Endothelial cell of umbilical vein (primary cell): Measurements from ENCODE around the gene NRBP1. TPM values are rescaled to one million over a fixed set of nuclear protein-coding genes. Genes with fewer than 3 reads are reported as not detected.
A peak's percentile ranks its signal among the peaks of the same experiment; 100 is the strongest.

ENCODE experiments used
- BruUV-seq: library from RNA; stranded (reverse); fragments of 400-500 nt; replicated peaks from 2 replicates; lab custom pipeline; 2021; lab: Mats Ljungman, UMichigan
- CTCF ChIA-PET: fragments of 300-600, 350-600 bp; sonication (Branson Sonifier 250); formaldehyde crosslinking; loops from one replicate; lab custom pipeline; 2021; ENCODE audit warnings: antibody characterized with exemption, inconsistent platforms; lab: Charles Lee
- POLR2A ChIA-PET: fragments of 300-600, 350-600 bp; sonication (Branson Sonifier 250); formaldehyde crosslinking; loops from one replicate; lab custom pipeline; 2021; ENCODE audit warnings: antibody characterized with exemption, inconsistent platforms; lab: Charles Lee
- DNase-seq: peaks from one replicate; pipeline ENCODE4 v3.0.0-alpha.2; 2011; ENCODE audit warnings: low read depth, low spot score
- FAIRE-seq: peaks from 2 replicates; lab custom pipeline; 2011; peaks lifted over from hg19 to GRCh38; lab: Jason Lieb, UNC
- H2AFZ ChIP-seq: 2 replicates; pipeline ENCODE4 v1.6.0; 2012; ENCODE audit warnings: low read depth, low read length, control low read depth, inconsistent platforms
- H3K27ac ChIP-seq: 2 replicates; pipeline ENCODE4 v1.5.1; 2011; ENCODE audit warnings: low read depth, mild to moderate bottlenecking, control low read depth, low read length, moderate library complexity; ENCODE audit not compliant: insufficient read depth
- H3K27me3 ChIP-seq, 2 experiments: 2 replicates each; pipeline versions ENCODE4 v1.6.0 to v1.6.1; 2011; ENCODE audit warnings: low read length in 2 of 2, mixed read lengths in 1 of 2; ENCODE audit not compliant: control insufficient read depth in 2 of 2, insufficient read depth in 2 of 2
- H3K36me3 ChIP-seq, 2 experiments: 2 replicates in 1 of 2; 3 replicates in 1 of 2; pipeline ENCODE4 v1.5.1; 2011; ENCODE audit warnings: low read length in 2 of 2, mild to moderate bottlenecking in 1 of 2, moderate library complexity in 1 of 2; ENCODE audit not compliant: control insufficient read depth in 2 of 2, insufficient read depth in 2 of 2; ENCODE audit errors: extremely low read depth in 1 of 2
- H3K4me1 ChIP-seq: 3 replicates; pipeline ENCODE4 v1.5.1; 2011; ENCODE audit warnings: mild to moderate bottlenecking, low read length; ENCODE audit not compliant: control insufficient read depth, insufficient read depth; ENCODE audit errors: extremely low read depth
- H3K4me2 ChIP-seq: 2 replicates; pipeline ENCODE4 v1.6.1; 2011; ENCODE audit warnings: low read length, control low read depth, mixed read lengths; ENCODE audit not compliant: insufficient read depth
- H3K4me3 ChIP-seq, 3 experiments: fragments of 200-600 bp in 1 of 3; sonication (generic), shearing (Covaris generic) in 1 of 3; replicated peaks in 1 of 3; 2 replicates each; pipeline ENCODE4 v1.5.1; 2011 to 2016; ENCODE audit warnings: control low read depth in 3 of 3, low read length in 3 of 3, mild to moderate bottlenecking in 2 of 3, inconsistent platforms in 1 of 3, low read depth in 1 of 3, moderate library complexity in 1 of 3; ENCODE audit not compliant: insufficient read depth in 1 of 3
- H3K79me2 ChIP-seq: 2 replicates; pipeline ENCODE4 v1.6.0; 2012; ENCODE audit warnings: low read length, inconsistent platforms; ENCODE audit not compliant: control insufficient read depth, insufficient read depth
- H3K9ac ChIP-seq: replicated peaks from 2 replicates; pipeline ENCODE3; 2011; ENCODE audit warnings: low read length, control low read depth; ENCODE audit not compliant: insufficient read depth; ENCODE audit errors: extremely low read depth
- H3K9me1 ChIP-seq: replicated peaks from 3 replicates; pipeline ENCODE4 v1.6.0; 2011; ENCODE audit warnings: mild to moderate bottlenecking, low read length; ENCODE audit not compliant: control insufficient read depth, insufficient read depth; ENCODE audit errors: extremely low read depth
- H3K9me3 ChIP-seq: replicated peaks from 2 replicates; pipeline ENCODE4 v1.5.1; 2012; ENCODE audit warnings: low read length, inconsistent platforms; ENCODE audit not compliant: control insufficient read depth, insufficient read depth
- H4K20me1 ChIP-seq: replicated peaks from 2 replicates; pipeline ENCODE3; 2011; ENCODE audit warnings: mild to moderate bottlenecking, low read length; ENCODE audit not compliant: control insufficient read depth, insufficient read depth; ENCODE audit errors: extremely low read depth
- CTCF ChIP-seq, 2 donors: IDR thresholded peaks; 1 replicate in 1 of 2; 2 replicates in 1 of 2; pipeline ENCODE4 v1.5.1; 2011; ENCODE audit warnings: low read length in 2 of 2, mild to moderate bottlenecking in 2 of 2, moderate library complexity in 2 of 2, control low read depth in 1 of 2, inconsistent platforms in 1 of 2, low read depth in 1 of 2; ENCODE audit not compliant: insufficient read depth in 1 of 2; ENCODE audit errors: extremely low read depth in 1 of 2
- EZH2 ChIP-seq: IDR thresholded peaks from 2 replicates; pipeline ENCODE4 v1.6.1; 2012; ENCODE audit warnings: borderline replicate concordance, low read depth, mild to moderate bottlenecking, moderate library complexity, low read length, inconsistent platforms; ENCODE audit not compliant: severe bottlenecking
- FOS ChIP-seq: IDR thresholded peaks from 2 replicates; pipeline ENCODE4 v1.6.1; 2011; ENCODE audit warnings: mild to moderate bottlenecking, low read length, moderate library complexity, borderline replicate concordance; ENCODE audit not compliant: insufficient read depth
- GATA2 ChIP-seq: IDR thresholded peaks from 2 replicates; pipeline ENCODE4 v1.7.0; 2011; ENCODE audit warnings: low read depth, mild to moderate bottlenecking, moderate library complexity, mixed read lengths, low read length; ENCODE audit not compliant: insufficient read length, insufficient read depth
- JUN ChIP-seq: IDR thresholded peaks from 2 replicates; pipeline ENCODE4 v1.6.1; 2011; ENCODE audit warnings: borderline replicate concordance, low read depth; ENCODE audit not compliant: insufficient read length, insufficient read depth
- MAX ChIP-seq: IDR thresholded peaks from 2 replicates; pipeline ENCODE4 v1.6.1; 2011; ENCODE audit not compliant: insufficient read depth, insufficient read length
- MYC ChIP-seq: IDR thresholded peaks from one replicate; pipeline ENCODE4 v1.6.1; 2011; ENCODE audit warnings: mild to moderate bottlenecking, low read depth, low read length
- POLR2A ChIP-seq: IDR thresholded peaks from 2 replicates; pipeline ENCODE4 v1.6.1; 2012; ENCODE audit warnings: low read depth, mild to moderate bottlenecking, control low read depth, low read length
- POLR2AphosphoS5 ChIP-seq: IDR thresholded peaks from 2 replicates; pipeline ENCODE4 v1.6.1; 2012; ENCODE audit warnings: low read depth, mild to moderate bottlenecking, control low read depth, low read length, moderate library complexity; ENCODE audit not compliant: insufficient read depth
- dilution Hi-C: fragments of 300-500 bp; cut with MboI; formaldehyde crosslinking; loops from one replicate; pipeline ENCODE4 v1.15.0; 2019; ENCODE audit warnings: low sequenced_read_pairs; ENCODE audit not compliant: extremely low pct_ligation_motif_present
- intact Hi-C: fragments of 100-400 bp; cut with micrococcal nuclease; formaldehyde crosslinking; loops from one replicate; pipeline ENCODE4 v1.10.0; 2022
- polyA plus RNA-seq, 4 experiments: library from polyadenylated mRNA; depleted of rRNA in 3 of 4; stranded (reverse) in 3 of 4; unstranded in 1 of 4; fragments of >200 nt; gene quantifications; 2 replicates each; pipeline versions ENCODE4 v1.2.1 to v1.2.3, GENCODE V29; 2011 to 2012; ENCODE audit warnings: missing spikeins in 1 of 4
- total RNA-seq: library from RNA; stranded (reverse); gene quantifications from 2 replicates; pipeline ENCODE4 v1.2.3, GENCODE V29; 2021

Gene NRBP1
- total and polyA plus RNA-seq, 2 donors (not counting 3 experiments of a cell fraction or from before 2014, with no cell fraction given): 130 to 169 TPM

DNA sequence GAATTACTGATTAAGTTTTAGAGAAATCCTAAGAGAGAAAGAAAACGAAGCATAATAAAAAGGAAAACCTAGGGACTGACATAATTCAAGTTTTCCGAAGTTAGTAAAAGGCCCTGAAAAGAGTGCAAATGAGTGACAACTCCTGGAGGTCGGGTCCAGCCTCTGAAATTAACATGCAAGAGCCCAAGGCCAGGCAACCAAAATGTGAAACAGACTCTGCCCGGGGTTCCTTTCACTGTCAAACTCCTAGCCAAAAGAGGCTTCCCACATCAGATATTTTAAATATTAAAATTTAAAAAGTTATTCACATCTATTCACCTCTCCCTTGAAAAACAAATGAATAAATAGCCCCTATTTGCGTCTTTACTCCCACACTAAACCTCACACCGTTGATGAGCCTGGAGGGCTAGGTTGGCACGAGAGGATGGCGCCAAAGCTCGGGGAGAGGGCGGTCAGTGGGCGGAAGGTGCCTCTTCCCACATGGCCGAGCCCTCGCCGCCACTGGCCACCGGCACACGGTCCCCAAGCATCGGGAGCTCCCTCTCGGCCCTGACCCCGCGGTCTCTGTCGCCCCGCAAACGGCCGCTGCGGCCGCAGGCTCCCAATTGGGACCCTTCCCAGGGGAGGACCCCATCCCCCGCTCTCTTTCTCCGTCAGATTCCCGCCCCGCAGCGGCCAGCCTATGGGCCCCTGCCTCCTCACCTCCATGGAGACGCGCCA is 19.7 kb upstream of the NRBP1 start:
- peak overlapping the region; percentile 71 for H2AFZ ChIP-seq
- peak overlapping the region; percentile 85 for H3K9ac ChIP-seq
- peaks cover 2% of the 10 kb centered on the region for H4K20me1 ChIP-seq
- H3K27ac ChIP-seq: peak overlapping the region; percentile 73
- no peaks in the 10 kb centered on the region for H3K9me1 ChIP-seq
- TF ChIP-seq CTCF (IDR thresholded peaks at IDR 0.05; ENCODE audit: extremely low read depth in 1 of 2, insufficient read depth in 1 of 2, low read depth in 1 of 2, low read length in 2 of 2): no peak
- no peak for TF ChIP-seq MAX
- TF ChIP-seq MYC: no peak
- no peak for TF ChIP-seq GATA2
- TF ChIP-seq POLR2AphosphoS5: no peak
- TF ChIP-seq FOS: no peak
- TF ChIP-seq POLR2A: no peak
- no peak for TF ChIP-seq EZH2
- TF ChIP-seq JUN: no peak
- intact Hi-C loops (loop anchor here (1.0 to 5.0 kb wide), 6 partner anchors 20 to 275 kb away; partner anchors contain the start of genes CCDC121, GPN1, IFT172 and NRBP1), dilution Hi-C loops (no loop called here)
- ChIA-PET CTCF (interaction anchor here (1.0 to 4.3 kb wide), 9 partner anchors 11 to 274 kb away, joined by 3 to 75 read pairs (median 5); partner anchors contain the start of genes GTF3C2, NRBP1, SLC4A1AP and SUPT7L), POLR2A (interaction anchor here (2.9 kb wide), 1 partner anchor 20 kb away, joined by 18 read pairs; the partner anchor contains the start of gene NRBP1)
- H3K4me2 ChIP-seq: peak overlapping the region; percentile 99
- H3K9me3 ChIP-seq: no peaks in the 10 kb centered on the region
- peaks cover 54% of the 10 kb centered on the region for H3K79me2 ChIP-seq
- peaks cover 20% of the 10 kb centered on the region for H3K4me1 ChIP-seq
- FAIRE-seq (peak; percentile 69), DNase-seq (peak; percentile 12)
- H3K27me3 ChIP-seq: peaks cover 1 to 5% of the 10 kb centered on the region in 2 experiments
- peak overlapping the region; percentile 71 to 90 (median 84) for H3K4me3 ChIP-seq
- H3K36me3 ChIP-seq: peaks cover 0 to 6% of the 10 kb centered on the region in 2 experiments
- TSS peak; percentile 45 for BruUV-seq
